ENCODE results near the gene ZNF778.
"Not testable (repeated sequence)": the region's sequence is repeated elsewhere in the genome, so short reads cannot be mapped to it uniquely, and the experiment has no call there.

The ZNF778 gene

GRCh38 chr16:89217138-89217387 lies 440 bp upstream of the ZNF778 start:
- no peak for DNase-seq (ENCODE audit: low spot score)

GRCh38 chr16:89219365-89219764 lies 1.9 kb downstream of the ZNF778 start:
- no peak for DNase-seq (ENCODE audit: low spot score)

DNA sequence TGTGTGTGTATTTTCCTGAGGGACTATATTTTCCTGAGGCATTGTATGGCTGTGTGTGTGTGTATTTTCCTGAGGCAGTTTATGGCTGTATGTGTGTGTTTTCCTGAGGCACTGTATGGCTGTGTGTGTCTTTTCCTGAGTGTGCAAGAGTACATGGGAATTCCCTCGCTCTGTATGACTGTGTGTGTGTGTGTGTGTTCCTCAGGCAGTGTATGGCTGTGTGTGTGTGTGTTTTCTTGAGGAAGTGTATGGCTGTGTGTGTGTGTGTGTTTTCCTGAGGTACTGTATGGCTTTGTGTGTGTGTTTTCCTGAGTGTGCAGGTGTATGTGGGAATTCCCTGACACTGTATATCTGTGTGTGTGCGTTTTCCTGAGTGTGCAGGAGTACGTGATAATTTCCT lies 4.1 kb downstream of the ZNF778 start:
- no peak for DNase-seq (ENCODE audit: low spot score)

DNA sequence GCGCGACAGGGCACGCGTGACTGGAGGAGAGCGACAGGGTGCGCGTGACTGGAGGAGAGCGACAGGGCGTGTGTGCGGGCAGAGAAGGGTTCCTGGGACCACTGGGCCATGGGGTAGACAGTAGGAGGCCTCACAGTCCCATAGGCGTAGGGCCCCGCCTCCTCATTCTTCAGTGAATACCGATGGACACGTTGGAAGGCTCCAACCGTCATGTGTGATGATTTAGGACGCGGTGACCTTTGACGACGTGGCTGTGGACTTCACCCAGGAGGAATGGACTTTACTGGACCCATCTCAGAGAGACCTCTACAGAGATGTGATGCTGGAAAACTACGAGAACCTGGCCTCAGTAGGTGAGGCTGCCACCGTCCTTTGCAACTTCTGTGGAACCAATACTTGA lies 5.4 kb downstream of the ZNF778 start:
- no peak for DNase-seq (ENCODE audit: low spot score)

DNA sequence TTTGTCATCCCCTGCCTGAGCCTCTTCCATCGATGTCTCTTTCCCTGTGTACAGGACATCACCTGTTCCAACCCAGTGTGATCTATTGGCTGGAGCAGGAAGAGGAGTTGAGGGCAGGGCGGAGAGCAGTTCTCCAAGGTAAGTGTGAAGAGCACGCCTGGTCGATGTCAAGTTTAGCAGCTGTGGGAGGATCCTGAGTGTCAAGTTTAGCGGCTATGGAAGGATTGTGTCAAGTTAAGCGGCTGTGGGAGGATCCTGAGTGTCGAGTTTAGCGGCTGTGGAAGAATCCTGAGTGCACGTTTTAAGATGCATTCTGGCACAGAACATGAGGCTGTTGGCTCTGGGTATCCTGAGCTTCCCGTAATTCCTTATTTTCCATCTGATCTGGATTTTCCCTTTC lies 7.2 kb downstream of the ZNF778 start:
- no peak for DNase-seq (ENCODE audit: low spot score)

DNA sequence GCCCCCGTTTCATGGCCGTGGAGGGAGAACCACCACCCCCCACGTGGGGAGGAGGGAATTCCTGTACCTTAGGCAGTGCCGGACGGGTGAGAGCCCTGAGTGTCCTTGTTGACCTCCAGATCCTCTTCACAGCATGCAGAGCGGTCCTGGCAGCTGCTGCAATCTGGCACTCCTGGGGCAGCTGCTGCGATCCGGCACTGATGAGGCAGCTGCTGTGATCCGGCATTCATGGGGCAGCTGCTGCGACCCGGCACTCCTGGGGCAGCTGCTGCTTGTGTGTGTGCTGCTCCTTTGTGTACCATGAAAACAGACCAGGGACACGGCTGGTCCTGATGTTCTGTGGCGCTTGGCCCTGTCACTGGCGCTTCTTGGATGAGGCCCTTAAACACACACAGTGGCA lies 12.8 kb downstream of the ZNF778 start:
- no peak for DNase-seq (ENCODE audit: low spot score)

DNA sequence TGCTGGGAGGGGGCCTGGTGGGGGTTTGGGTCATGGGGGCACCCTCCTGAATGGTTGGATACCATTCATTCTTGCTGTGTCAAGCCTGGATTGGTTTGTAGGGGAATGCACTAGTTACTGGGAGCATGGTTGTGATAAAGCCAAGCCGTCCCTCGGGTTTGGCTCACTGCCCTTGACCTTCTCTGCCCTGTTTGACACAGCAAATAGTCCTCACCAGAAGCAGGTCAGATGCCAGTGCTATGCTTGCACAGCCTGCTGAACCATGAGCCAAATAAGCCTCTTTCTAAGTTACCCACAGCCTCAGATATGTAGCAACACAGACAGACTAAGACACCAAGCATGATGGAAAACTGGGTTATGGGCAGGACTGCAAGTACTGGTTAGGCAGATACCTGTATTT lies 14.6 kb downstream of the ZNF778 start:
- DNase-seq (ENCODE audit: low spot score), result no peak

DNA sequence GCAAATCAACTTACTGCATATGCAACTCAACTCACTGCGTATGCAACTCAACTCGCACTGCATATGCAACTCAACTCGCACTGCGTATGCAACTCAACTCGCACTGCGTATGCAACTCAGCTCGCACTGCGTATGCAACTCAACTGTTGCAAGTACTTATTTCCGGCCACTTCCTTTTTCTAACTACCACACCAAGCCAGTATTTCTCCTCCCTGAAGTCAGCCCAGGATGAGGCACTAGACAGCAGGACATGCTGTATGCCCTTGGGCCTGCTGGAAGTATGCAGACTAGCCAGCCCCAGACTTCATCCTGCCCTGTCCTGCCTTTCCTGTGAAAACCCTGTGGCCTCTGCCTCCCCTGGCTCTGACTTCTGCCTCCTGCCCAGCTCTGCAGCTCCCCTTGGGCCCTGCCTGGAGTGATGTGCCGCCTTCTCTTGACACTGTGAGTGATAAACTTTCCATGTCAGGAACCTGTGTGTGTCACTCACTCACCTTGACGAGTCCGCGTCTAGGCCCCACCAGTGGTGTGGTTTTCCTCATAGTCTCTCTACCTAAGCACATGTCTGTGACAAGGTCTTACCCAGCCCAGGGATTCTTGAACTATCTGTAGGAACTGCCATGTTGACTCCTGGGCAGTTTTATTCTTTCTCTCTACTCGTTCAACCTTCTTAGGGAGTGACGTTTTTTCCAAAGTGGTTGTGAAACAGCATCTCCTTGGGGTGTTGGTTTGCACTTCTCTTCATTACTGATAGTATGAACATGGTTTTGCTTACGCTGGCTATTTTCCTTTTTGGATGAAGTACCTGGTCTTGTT lies 16.4 kb downstream of the ZNF778 start:
- no peak for DNase-seq (ENCODE audit: low spot score)

- DNase-seq (ENCODE audit: low spot score), result no peak
Measured at GRCh38 chr16:89237733-89238132, 20.2 kb downstream of the ZNF778 start.

DNA sequence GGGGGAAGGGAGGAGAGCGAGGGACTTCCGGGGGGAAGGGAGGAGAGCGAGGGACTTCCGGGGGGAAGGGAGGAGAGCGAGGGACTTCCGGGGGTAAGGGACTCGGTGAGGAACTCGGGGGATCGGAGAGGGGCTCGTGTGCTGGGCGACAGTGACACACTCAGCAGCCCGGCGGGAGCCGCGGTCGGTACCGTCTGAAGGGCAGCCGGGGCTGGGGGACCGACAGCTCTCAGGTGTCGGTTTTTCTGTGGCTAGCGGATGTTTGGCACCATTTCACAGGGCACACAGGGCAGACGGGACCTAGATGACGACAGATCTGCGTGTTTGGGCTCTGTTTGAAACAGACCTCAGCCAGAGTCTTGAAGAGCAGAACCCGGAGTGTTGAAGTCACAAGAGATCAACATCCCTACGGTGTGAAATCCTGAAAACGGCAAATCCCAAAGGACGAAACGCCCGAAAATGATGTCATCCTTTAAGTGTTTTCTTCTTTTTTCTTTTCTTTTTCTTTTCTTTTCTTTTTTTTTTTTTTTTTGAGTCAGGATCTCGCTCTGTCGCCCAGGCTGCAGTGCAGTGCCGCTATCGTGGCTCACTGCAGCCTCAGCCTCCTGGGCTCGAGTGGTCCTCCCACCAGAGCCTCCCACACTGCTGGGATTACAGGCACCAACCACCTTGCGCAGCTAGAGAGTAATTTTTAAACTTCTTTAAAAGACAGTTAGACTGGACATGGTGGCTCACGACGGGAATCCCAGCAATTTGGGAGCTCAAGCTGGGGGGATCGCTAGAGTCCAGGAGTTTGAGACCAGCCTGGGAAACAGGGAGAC lies 23.9 kb downstream of the ZNF778 start:
- peak; percentile 76 for DNase-seq (ENCODE audit: low spot score)

- no peak for DNase-seq (ENCODE audit: low spot score)
Measured at GRCh38 chr16:89242795-89243200, 25.3 kb downstream of the ZNF778 start.

DNA sequence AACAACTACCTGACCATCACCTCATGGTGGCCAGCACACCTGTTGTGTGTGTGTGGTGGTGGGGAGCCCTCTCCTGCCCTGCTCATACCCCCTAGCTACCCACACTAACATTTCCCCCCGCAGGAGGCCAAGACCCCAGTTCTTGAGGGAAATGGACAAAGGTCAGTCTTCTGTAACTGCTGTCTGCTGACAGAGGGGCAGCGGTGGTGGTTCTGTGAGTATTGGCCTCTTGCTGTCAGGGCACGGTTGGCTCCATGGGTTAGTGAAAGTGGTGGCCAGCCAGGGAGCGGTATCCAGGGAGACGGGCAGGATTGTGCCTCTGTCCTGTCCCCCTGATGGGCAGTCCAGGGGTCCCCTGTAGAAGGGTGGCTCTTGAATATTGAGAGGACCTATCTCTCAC lies 26.2 kb downstream of the ZNF778 start:
- DNase-seq (ENCODE audit: low spot score), result no peak

GRCh38 chr16:89244264-89244663 lies 26.8 kb downstream of the ZNF778 start:
- DNase-seq (ENCODE audit: low spot score), result not testable (repeated sequence)

GRCh38 chr16:89244754-89245153 lies 27.3 kb downstream of the ZNF778 start:
- DNase-seq (ENCODE audit: low spot score), result no peak

GRCh38 chr16:89246383-89246902 lies 28.9 kb downstream of the ZNF778 start:
- DNase-seq (ENCODE audit: low spot score), result no peak

DNA sequence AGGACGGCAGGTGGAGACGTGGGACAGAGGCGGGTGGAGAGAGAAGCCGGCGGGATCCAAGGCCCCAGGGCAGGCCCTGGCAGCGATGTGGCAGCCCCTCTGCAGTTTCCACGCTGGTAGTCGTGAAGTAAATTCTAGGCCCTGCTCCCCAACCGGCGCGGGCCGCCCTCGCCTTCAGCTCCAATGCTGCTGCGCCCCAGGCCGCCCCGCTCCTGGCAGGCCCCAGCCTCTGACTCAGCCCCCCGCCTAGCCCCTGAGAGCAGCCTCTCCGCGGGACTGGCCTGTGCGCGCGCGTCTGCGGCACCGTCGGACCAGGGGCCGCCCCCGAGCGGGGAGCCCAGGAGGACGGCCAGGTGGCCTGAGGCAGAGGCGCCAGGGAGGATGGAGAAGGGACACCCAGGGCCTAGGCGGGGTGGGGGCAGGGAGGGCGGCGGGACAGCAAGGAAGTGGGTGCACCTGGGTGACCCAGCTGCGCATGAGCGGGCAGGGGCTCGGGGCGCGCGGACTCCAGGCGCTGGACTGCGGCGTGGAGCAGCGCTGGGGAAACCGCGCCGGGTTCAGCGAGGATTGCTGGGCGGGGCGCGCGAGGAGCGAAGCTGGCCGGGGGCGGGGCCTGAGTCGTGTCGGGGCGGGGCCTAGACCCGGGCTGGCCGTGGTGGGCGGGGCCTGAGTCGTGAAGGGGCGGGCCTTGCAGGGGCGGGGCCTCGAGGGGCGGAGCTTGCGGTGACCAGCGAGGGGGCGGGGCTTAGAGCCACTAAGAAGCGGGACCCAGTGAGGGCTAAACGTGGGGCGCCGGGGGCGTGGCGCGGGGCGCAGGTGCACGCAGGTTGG lies 29.6 kb downstream of the ZNF778 start:
- peak; percentile 76 for DNase-seq (ENCODE audit: low spot score)

- not testable (repeated sequence) for DNase-seq (ENCODE audit: low spot score)
Measured at GRCh38 chr16:89247734-89248075, 30.2 kb downstream of the ZNF778 start.

DNA sequence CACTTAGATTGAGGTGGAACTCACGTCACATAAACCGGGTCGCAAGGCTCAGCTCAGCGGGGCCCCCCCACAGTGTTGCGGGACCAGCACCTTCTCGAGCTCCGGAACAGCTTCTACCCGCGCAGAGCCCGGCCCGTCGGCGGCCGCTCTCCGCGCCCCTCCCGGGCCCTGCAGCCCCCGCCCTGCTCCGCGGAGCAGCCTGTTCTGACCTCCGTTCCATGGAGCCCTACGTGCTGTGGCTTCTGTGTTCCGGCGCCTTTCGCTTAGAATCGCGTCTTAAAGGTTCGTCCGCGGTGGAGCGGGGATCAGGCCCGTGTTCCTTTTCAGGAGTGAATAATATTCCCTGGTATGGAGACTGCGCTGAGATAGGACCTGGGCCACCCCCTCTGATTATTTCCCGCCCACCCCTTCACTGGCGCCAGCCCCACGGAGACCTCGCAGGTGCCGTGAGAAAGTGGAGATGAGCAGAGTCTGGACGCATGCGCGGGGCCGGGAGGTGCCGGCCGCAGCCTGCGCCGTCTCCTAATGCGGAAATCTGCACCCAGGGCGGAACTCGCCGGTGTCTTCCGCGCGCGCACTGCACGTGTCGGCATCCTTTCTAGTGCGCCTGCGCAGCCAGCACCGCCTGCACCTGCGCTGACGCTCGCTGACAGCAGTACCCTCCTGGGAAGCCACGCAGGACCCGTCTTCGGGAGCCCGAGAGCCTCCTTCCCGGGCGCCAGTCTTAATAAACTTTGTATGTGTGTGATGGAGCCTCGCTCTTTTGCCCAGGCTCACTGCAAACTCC lies 30.9 kb downstream of the ZNF778 start:
- DNase-seq (ENCODE audit: low spot score), result no peak

DNA sequence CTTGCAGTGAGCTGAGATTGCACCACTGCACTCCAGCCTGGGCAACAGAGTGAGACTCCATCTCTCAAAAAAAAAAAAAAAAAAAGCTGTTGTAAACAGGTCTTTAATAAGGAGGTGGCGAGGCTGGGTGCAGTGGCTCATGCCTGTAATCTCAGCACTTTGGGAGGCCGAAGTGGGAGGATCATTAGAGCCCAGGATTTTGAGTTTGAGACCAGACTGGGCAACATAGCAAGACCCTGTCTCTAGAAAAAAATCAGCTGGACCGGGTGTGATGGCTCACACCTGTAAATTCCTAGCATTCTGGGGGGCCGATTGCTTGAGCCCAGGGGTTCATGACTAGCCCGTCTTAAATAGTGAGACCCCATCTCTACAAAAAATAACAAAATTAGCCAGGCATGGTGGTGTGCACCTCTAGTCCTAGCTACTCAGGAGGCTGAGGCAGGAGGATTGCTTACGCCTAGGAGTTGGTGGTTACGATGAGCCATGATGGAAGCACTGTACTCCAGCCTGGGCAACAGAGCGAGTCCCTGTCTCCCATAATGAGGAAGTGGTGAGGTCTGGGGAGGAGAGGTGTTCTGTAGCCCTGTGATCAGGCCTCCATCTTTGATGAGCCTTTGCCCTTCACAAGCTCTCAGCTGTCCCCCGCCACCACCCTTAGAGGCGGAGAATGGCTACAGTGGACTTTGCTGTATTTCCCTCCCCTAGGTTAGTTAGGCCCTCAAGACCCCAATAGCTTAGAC lies 36.2 kb downstream of the ZNF778 start:
- no peak for DNase-seq (ENCODE audit: low spot score)

GRCh38 chr16:89256651-89257254 lies 39.2 kb downstream of the ZNF778 start:
- no peak for DNase-seq (ENCODE audit: low spot score)

DNA sequence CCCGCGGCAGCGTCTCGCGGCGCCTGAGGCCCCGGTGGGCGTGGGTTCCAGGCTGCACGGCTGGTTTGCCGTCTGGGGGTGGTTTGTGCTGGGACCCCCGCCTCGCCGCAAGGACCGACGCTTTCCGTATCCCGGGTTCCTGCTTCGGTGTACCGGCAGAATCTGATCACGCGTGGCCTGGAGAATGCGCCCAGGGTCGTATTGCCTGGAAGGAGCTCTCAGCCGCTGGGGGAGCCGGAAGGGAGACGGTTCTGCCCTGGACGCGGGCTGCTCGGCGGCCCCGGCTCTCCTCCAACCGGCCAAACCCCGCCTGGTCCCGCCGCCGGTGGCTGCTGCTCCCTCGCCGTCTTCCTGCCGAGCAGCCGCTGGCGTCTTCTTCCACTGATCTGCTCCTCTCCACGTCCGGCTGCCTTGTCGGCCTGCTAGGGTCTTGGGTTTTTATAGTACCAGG lies 39.8 kb downstream of the ZNF778 start:
- no peak for DNase-seq (ENCODE audit: low spot score)

All from globus pallidus (tissue), 1 donor.